ENCODE results near the gene SDC1. TPM values are rescaled to one million over a fixed set of nuclear protein-coding genes. Genes with fewer than 3 reads are reported as not detected.
"Not testable (repeated sequence)": the region's sequence is repeated elsewhere in the genome, so short reads cannot be mapped to it uniquely, and the experiment has no call there.

The SDC1 gene
- polyA plus RNA-seq, 1 experiment: 42.0 TPM

DNA sequence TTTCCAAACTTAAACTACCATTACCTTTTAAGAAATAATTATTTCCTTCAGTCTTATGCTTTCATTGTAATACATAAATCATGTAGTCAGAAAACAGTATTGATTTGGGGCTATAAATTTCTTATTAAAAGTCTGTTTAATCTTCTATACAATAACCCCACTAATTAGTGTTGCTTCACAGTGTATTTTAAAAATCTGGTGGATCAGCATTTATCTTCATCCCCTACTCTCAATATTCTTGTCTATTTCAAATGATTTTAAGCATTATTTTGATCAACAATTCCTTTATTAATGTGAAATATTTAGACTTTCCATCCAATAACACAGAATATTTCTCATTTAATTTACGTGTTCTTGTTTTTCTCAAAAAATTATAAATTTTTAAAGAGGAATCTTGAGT, 32.5 kb upstream of the SDC1 start:
- DNase-seq (ENCODE audit: low read depth): no peak
- CTCF ChIA-PET: no interaction called here
- no peaks in the 10 kb centered on the region for H3K27me3 ChIP-seq (ENCODE audit: control insufficient read depth, insufficient read depth, low read length)
- POLR2A ChIA-PET: no interaction called here
- peaks cover 13% of the 10 kb centered on the region for H3K36me3 ChIP-seq (ENCODE audit: control insufficient read depth, insufficient read depth, low read length)
- no peak overlapping the region for H3K4me3 ChIP-seq (ENCODE audit: low read depth, low read length)
- TF ChIP-seq, protein P1, sequence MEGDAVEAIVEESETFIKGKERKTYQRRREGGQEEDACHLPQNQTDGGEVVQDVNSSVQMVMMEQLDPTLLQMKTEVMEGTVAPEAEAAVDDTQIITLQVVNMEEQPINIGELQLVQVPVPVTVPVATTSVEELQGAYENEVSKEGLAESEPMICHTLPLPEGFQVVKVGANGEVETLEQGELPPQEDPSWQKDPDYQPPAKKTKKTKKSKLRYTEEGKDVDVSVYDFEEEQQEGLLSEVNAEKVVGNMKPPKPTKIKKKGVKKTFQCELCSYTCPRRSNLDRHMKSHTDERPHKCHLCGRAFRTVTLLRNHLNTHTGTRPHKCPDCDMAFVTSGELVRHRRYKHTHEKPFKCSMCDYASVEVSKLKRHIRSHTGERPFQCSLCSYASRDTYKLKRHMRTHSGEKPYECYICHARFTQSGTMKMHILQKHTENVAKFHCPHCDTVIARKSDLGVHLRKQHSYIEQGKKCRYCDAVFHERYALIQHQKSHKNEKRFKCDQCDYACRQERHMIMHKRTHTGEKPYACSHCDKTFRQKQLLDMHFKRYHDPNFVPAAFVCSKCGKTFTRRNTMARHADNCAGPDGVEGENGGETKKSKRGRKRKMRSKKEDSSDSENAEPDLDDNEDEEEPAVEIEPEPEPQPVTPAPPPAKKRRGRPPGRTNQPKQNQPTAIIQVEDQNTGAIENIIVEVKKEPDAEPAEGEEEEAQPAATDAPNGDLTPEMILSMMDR (IDR thresholded peaks at IDR 0.05; ENCODE audit: insufficient read depth, low read depth, low read length): no peak

DNA sequence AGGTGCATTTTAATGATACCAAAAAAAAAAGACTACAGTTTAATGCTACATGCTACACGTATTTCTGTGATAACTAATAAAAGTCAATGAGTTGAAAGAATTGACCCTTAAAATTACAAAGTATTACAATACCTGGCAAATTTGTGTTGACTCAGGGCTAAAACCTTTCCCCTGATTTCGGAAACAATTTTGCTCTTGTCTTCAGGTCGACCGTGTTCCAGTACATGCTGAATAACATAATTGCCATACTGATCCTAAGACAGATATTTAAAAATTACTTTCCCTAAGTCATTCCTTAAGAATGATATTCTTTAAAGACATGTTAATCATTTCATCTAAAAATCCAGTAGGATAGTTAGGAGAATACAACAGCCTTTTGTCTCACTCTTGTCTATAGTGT, 29.8 kb upstream of the SDC1 start:
- CTCF ChIA-PET: no interaction called here

DNA sequence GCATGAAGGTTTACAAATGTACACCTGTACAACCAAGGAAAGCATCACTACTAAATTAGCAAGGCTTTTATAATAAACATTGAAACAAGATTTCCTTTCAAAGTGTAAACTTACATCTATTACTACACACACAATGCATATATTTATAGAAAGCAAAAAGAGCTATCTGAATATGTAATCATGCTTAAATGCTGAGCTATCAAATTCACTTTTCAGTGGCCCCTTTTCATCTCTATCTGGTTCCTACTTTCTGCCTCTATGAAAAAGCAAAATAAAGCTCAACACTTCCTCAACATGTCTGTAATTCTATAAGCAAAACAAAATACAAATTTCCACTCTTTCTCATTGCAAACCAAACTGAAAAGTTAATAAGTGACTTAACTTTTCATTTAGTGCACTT, 25.5 kb upstream of the SDC1 start:
- TF ChIP-seq, protein P1 (IDR thresholded peaks at IDR 0.05; ENCODE audit: insufficient read depth, low read depth, low read length): no peak
- Histone ChIP-seq H3K36me3 (ENCODE audit: control insufficient read depth, insufficient read depth, low read length) (peaks cover 11% of the 10 kb centered on the region), H3K4me3 (ENCODE audit: low read depth, low read length) (no peak overlapping the region), H3K27me3 (ENCODE audit: control insufficient read depth, insufficient read depth, low read length) (no peaks in the 10 kb centered on the region)
- ChIA-PET POLR2A (no interaction called here), CTCF (interaction anchor here (0.6 kb wide), 1 partner anchor 25 kb away, joined by 3 read pairs; no protein-coding TSS in a partner anchor)
- no peak for DNase-seq (ENCODE audit: low read depth)

More for the DNA sequence above, 29.8 kb upstream of the SDC1 start:
- POLR2A ChIA-PET: no interaction called here
- Histone ChIP-seq H3K36me3 (ENCODE audit: control insufficient read depth, insufficient read depth, low read length) (peaks cover 13% of the 10 kb centered on the region), H3K27me3 (ENCODE audit: control insufficient read depth, insufficient read depth, low read length) (no peaks in the 10 kb centered on the region), H3K4me3 (ENCODE audit: low read depth, low read length) (no peak overlapping the region)
- TF ChIP-seq, protein P1 (IDR thresholded peaks at IDR 0.05; ENCODE audit: insufficient read depth, low read depth, low read length): no peak
- no peak for DNase-seq (ENCODE audit: low read depth)

DNA sequence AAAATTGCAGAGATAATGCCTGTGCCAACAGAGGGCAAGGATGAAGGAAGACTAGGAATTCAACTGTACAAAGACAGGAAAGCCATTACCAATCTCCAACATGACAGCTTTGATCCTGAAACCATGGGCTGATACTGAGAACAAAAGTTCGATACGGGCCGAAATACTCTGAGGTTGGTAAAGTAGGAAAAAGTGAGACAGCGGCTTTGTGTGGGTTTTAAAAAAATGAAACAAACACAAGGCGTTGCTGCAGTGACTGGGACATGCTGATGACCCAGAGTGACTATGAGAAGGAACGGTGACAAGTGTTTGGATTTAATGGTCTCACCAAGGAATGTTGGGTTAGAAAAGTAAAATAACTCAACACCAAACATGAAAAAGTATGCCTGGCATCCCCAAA, 24.2 kb upstream of the SDC1 start:
- ChIA-PET CTCF (no interaction called here), POLR2A (no interaction called here)
- Histone ChIP-seq H3K4me3 (ENCODE audit: low read depth, low read length) (no peak overlapping the region), H3K36me3 (ENCODE audit: control insufficient read depth, insufficient read depth, low read length) (peaks cover 7% of the 10 kb centered on the region), H3K27me3 (ENCODE audit: control insufficient read depth, insufficient read depth, low read length) (no peaks in the 10 kb centered on the region)
- TF ChIP-seq, protein P1 (IDR thresholded peaks at IDR 0.05; ENCODE audit: insufficient read depth, low read depth, low read length): no peak
- DNase-seq (ENCODE audit: low read depth): no peak

DNA sequence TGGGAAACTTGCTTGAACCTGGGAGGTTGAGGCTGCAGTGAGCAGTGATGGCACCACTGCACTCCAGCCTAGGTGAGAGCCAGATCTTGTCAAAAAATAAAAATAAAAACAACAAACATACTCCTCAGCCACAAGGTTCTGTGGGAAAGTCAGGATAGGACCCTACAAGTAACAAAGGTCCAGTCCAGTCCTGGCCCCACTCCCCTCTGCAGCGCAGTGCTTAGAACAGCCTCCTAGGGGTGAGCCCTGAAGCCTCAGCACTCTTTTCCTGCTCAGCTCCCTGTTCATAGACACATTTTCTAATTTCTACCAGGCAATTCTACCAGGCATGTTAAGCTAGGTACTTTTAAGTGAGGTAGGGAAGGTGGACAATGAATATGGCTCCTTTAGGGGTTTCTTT, 22.2 kb upstream of the SDC1 start:
- Histone ChIP-seq H3K27me3 (ENCODE audit: control insufficient read depth, insufficient read depth, low read length) (no peaks in the 10 kb centered on the region), H3K4me3 (ENCODE audit: low read depth, low read length) (no peak overlapping the region), H3K36me3 (ENCODE audit: control insufficient read depth, insufficient read depth, low read length) (no peaks in the 10 kb centered on the region; the same call in 1 of the 2 replicates)
- no peak for DNase-seq (ENCODE audit: low read depth)
- ChIA-PET POLR2A (no interaction called here), CTCF (interaction anchor here (1.3 to 2.0 kb wide), 3 partner anchors 10 to 112 kb away, joined by 3 to 11 read pairs (median 4); no protein-coding TSS in a partner anchor)
- TF ChIP-seq, protein P1 (IDR thresholded peaks at IDR 0.05; ENCODE audit: insufficient read depth, low read depth, low read length): no peak

DNA sequence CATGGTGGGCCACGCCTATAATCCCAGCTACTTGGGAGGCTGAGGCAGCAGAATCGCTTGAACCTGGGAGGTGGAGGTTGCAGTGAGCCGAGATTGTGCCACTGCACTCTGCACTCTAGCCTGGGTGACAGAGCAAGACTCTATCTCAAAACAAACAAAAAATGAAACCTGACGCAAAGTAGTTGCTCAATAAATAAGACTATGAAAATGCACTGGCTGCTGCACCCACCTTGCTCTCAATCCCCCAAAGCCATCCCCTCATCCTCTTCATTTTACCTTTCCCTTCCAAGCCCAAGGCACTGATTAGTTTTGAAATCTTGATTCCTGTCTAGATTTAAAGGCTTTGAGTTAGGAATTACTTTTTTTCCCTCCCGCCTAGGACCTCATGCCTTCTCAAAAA, 18.7 kb upstream of the SDC1 start:
- POLR2A ChIA-PET; CTCF ChIA-PET; H3K36me3 ChIP-seq (ENCODE audit: control insufficient read depth, insufficient read depth, low read length); H3K4me3 ChIP-seq (ENCODE audit: low read depth, low read length); H3K27me3 ChIP-seq (ENCODE audit: control insufficient read depth, insufficient read depth, low read length); DNase-seq (ENCODE audit: low read depth): not testable (repeated sequence)
